Colonic mucosa (tissue), 4 donors: Measurements from ENCODE around the gene ARHGAP10. TPM values are rescaled to one million over a fixed set of nuclear protein-coding genes. Genes with fewer than 3 reads are reported as not detected.

ENCODE experiments used
- DNase-seq: peaks from one replicate; pipeline ENCODE4 v3.0.0-alpha.2; 2020
- H3K27ac ChIP-seq: fragments of 200-600 bp; one replicate; pipeline ENCODE4 v1.8.0; 2021
- H3K27me3 ChIP-seq: fragments of 200-600 bp; one replicate; pipeline ENCODE4 v1.8.0; 2021
- H3K36me3 ChIP-seq: fragments of 200-600 bp; one replicate; pipeline ENCODE4 v1.8.0; 2021
- H3K4me1 ChIP-seq: fragments of 200-600 bp; one replicate; pipeline ENCODE4 v1.8.0; 2021; ENCODE audit warnings: mild to moderate bottlenecking
- H3K4me3 ChIP-seq: fragments of 200-600 bp; one replicate; pipeline ENCODE4 v1.8.0; 2021
- H3K9ac ChIP-seq, 2 donors: one replicate each; pipeline ENCODE4 v1.7.0; 2013; ENCODE audit warnings: control low read depth in 2 of 2, low read depth in 2 of 2, low read length in 2 of 2
- H3K9me3 ChIP-seq: fragments of 200-600 bp; one replicate; pipeline ENCODE4 v1.8.0; 2021
- CTCF ChIP-seq: fragments of 200-600 bp; IDR thresholded peaks from one replicate; pipeline ENCODE4 v1.8.0; 2022; ENCODE audit warnings: antibody characterized with exemption, mild to moderate bottlenecking
- intact Hi-C: fragments of 100-400 bp; cut with DNase I; formaldehyde crosslinking; loops from one replicate; pipeline ENCODE4 v1.14.1; 2022
- total RNA-seq, 2 donors: library from RNA; stranded (reverse); fragmentation: NEBNext Ultra II Directional in 1 of 2; extraction: Animal tissue kit (Norgen Biotek cat#: 25700) in 1 of 2; gene quantifications; one replicate each; pipeline ENCODE4 v1.2.1, GENCODE V29; 2021
- donor health status: healthy.
- donor health status: DM: no; HTN: no; CAD: no.
- donor health status: DM: no; HTN: no; CAD: no.

ARHGAP10 gene
- total RNA-seq, 2 donors from 2014 or later, result 4.4 to 7.1 TPM

DNA sequence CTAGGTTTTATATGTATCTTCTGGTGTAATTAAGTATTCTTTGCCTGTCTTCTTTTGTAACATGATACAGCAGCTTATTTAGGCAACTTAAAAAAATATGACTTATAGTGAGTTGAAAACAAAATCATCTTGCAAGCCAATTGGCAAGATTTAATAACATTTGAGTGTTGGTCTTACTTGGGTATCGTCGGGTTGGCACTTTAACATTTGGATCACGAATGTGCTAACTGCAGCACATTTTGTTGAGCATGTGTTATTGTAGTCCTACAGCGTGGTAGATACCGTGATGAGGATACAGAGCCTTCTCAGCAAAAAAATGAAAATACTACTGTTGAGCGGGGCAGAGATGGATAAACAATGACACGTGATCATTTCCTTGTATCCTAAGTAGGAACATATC is 295.3 kb downstream of the ARHGAP10 start:
- no peaks in the 10 kb centered on the region for H3K9me3 ChIP-seq
- H3K4me1 ChIP-seq, result no peaks in the 10 kb centered on the region
- DNase-seq, result no peak
- H3K4me3 ChIP-seq, result no peak overlapping the region
- no peaks in the 10 kb centered on the region for H3K36me3 ChIP-seq
- TF ChIP-seq CTCF, result no peak
- intact Hi-C loops, result no loop called here
- H3K9ac ChIP-seq, result no peak overlapping the region
- no peaks in the 10 kb centered on the region for H3K27me3 ChIP-seq
- no peak overlapping the region for H3K27ac ChIP-seq

- H3K4me1 ChIP-seq, result no peaks in the 10 kb centered on the region
- no peaks in the 10 kb centered on the region for H3K27me3 ChIP-seq
- no peaks in the 10 kb centered on the region for H3K36me3 ChIP-seq
- intact Hi-C loops, result no loop called here
- TF ChIP-seq CTCF, result no peak
- H3K4me3 ChIP-seq, result no peak overlapping the region
- no peaks in the 10 kb centered on the region for H3K9me3 ChIP-seq
- no peak overlapping the region for H3K9ac ChIP-seq
- no peak for DNase-seq
- H3K27ac ChIP-seq, result no peak overlapping the region
Observed at GRCh38 chr4:148029781-148030180, 297.9 kb downstream of the ARHGAP10 start.

- H3K4me1 ChIP-seq, result no peaks in the 10 kb centered on the region
- intact Hi-C loops, result no loop called here
- H3K4me3 ChIP-seq, result no peak overlapping the region
- H3K36me3 ChIP-seq, result no peaks in the 10 kb centered on the region
- no peak overlapping the region for H3K27ac ChIP-seq
- H3K27me3 ChIP-seq, result no peaks in the 10 kb centered on the region
- DNase-seq, result no peak
- TF ChIP-seq CTCF, result no peak
- H3K9ac ChIP-seq, result no peak overlapping the region
- H3K9me3 ChIP-seq, result no peaks in the 10 kb centered on the region
Observed at GRCh38 chr4:148030193-148030873, 298.4 kb downstream of the ARHGAP10 start.

- H3K36me3 ChIP-seq, result no peaks in the 10 kb centered on the region
- H3K9me3 ChIP-seq, result no peaks in the 10 kb centered on the region
- H3K9ac ChIP-seq, result no peak overlapping the region
- H3K27ac ChIP-seq, result no peak overlapping the region
- no peaks in the 10 kb centered on the region for H3K4me1 ChIP-seq
- DNase-seq, result no peak
- intact Hi-C loops, result no loop called here
- TF ChIP-seq CTCF, result no peak
- H3K4me3 ChIP-seq, result no peak overlapping the region
- no peaks in the 10 kb centered on the region for H3K27me3 ChIP-seq
Observed at GRCh38 chr4:148034813-148035212, 302.9 kb downstream of the ARHGAP10 start.

- no peaks in the 10 kb centered on the region for H3K27me3 ChIP-seq
- TF ChIP-seq CTCF, result no peak
- intact Hi-C loops, result no loop called here
- H3K9ac ChIP-seq, result no peak overlapping the region
- no peak overlapping the region for H3K4me3 ChIP-seq
- H3K36me3 ChIP-seq, result no peaks in the 10 kb centered on the region
- no peaks in the 10 kb centered on the region for H3K9me3 ChIP-seq
- no peak for DNase-seq
- no peak overlapping the region for H3K27ac ChIP-seq
- H3K4me1 ChIP-seq, result no peaks in the 10 kb centered on the region
Observed at GRCh38 chr4:148041606-148042329, 309.9 kb downstream of the ARHGAP10 start.
